GM23338 (cell line): ENCODE measurements around the gene ESPN. TPM values are rescaled to one million over a fixed set of nuclear protein-coding genes. Genes with fewer than 3 reads are reported as not detected.
A peak's percentile ranks its signal among the peaks of the same experiment; 100 is the strongest.

ENCODE experiments used
- ATAC-seq: fragments of 200-7000 bp; cut with Tn5 transposase; 3 replicates; pipeline ENCODE4 v1.9.1; 2020
- DNase-seq: peaks from one replicate; pipeline ENCODE4 v3.0.0-alpha.2; 2015; ENCODE audit warnings: low spot score
- H2AFZ ChIP-seq: fragments of 200-600 bp; sonication (generic); 2 replicates; pipeline ENCODE4 v1.8.0; 2016; ENCODE audit warnings: antibody characterized with exemption, mild to moderate bottlenecking, moderate library complexity
- H3F3A ChIP-seq: fragments of 200-600 bp; sonication (generic); replicated peaks from 2 replicates; pipeline ENCODE4 v1.8.0; 2017; ENCODE audit warnings: antibody characterized with exemption, mixed run types, low read depth
- H3K27ac ChIP-seq: fragments of 200-600 bp; sonication (generic); 2 replicates; pipeline ENCODE4 v1.6.1; 2016; ENCODE audit warnings: low read depth
- H3K27me3 ChIP-seq: fragments of 200-600 bp; sonication (generic); 2 replicates; pipeline ENCODE4 v1.8.0; 2016; ENCODE audit warnings: mild to moderate bottlenecking, mixed run types, moderate library complexity; ENCODE audit not compliant: insufficient read depth
- H3K36me3 ChIP-seq: fragments of 200-600 bp; sonication (generic); 2 replicates; pipeline ENCODE4 v1.8.0; 2016; ENCODE audit warnings: mild to moderate bottlenecking; ENCODE audit not compliant: insufficient read depth
- H3K4me1 ChIP-seq: fragments of 200-600 bp; sonication (generic); 2 replicates; pipeline ENCODE4 v1.8.0; 2016; ENCODE audit warnings: mild to moderate bottlenecking, moderate library complexity; ENCODE audit not compliant: insufficient read depth
- H3K4me2 ChIP-seq: fragments of 200-600 bp; sonication (generic); 2 replicates; pipeline ENCODE4 v1.7.1; 2017; ENCODE audit warnings: mixed run types
- H3K4me3 ChIP-seq: fragments of 200-600 bp; sonication (generic); 2 replicates; pipeline ENCODE4 v1.6.1; 2016; ENCODE audit warnings: mixed run types
- H3K79me2 ChIP-seq: fragments of 200-600 bp; sonication (generic); replicated peaks from 2 replicates; pipeline ENCODE4 v1.8.0; 2017; ENCODE audit warnings: mild to moderate bottlenecking; ENCODE audit not compliant: insufficient read depth
- H3K9me2 ChIP-seq: fragments of 200-600 bp; sonication (generic); 2 replicates; pipeline ENCODE4 v1.8.0; 2017; ENCODE audit not compliant: insufficient read depth
- H4K20me1 ChIP-seq: fragments of 200-600 bp; sonication (generic); replicated peaks from 2 replicates; pipeline ENCODE4 v1.8.0; 2017; ENCODE audit warnings: mild to moderate bottlenecking; ENCODE audit not compliant: insufficient read depth
- H3K27ac Mint-ChIP-seq: 2 replicates; pipeline ENCODE4 v1.8.0; 2020; ENCODE audit warnings: inconsistent platforms, mild to moderate bottlenecking, moderate library complexity, mixed read lengths
- H3K27me3 Mint-ChIP-seq: 3 replicates; pipeline ENCODE4 v1.8.0; 2022; ENCODE audit warnings: low read depth, mild to moderate bottlenecking, moderate library complexity, mixed read lengths, inconsistent platforms; ENCODE audit not compliant: insufficient read depth, poor library complexity
- H3K36me3 Mint-ChIP-seq: 3 replicates; pipeline ENCODE4 v1.8.0; 2021; ENCODE audit warnings: low read depth, mild to moderate bottlenecking, inconsistent platforms, moderate library complexity, mixed read lengths
- H3K4me1 Mint-ChIP-seq: 3 replicates; pipeline ENCODE4 v1.8.0; 2020; ENCODE audit warnings: mild to moderate bottlenecking, inconsistent platforms, mixed read lengths
- H3K4me3 Mint-ChIP-seq: 3 replicates; pipeline ENCODE4 v1.8.0; 2021; ENCODE audit warnings: moderate library complexity, mild to moderate bottlenecking, inconsistent platforms, mixed read lengths
- H3K9me3 Mint-ChIP-seq: 3 replicates; pipeline ENCODE4 v1.8.0; 2020; ENCODE audit warnings: moderate library complexity, mild to moderate bottlenecking, inconsistent platforms, mixed read lengths
- CREB1 ChIP-seq: fragments of 250-450 bp; sonication (Bioruptor Pico); IDR thresholded peaks from 2 replicates; pipeline ENCODE4 v1.5.0; 2020; ENCODE audit warnings: low read depth, mild to moderate bottlenecking, moderate library complexity
- CTCF ChIP-seq, 2 experiments: fragments of 200-600 bp in 1 of 2; sonication (generic) in 1 of 2; conservative IDR thresholded peaks; 2 replicates each; pipeline versions ENCODE4 v1.5.1 to v1.6.1; 2016 to 2017; ENCODE audit warnings: antibody characterized with exemption in 2 of 2, low read depth in 2 of 2, mild to moderate bottlenecking in 2 of 2, moderate library complexity in 1 of 2
- ETS1 ChIP-seq: IDR thresholded peaks from 2 replicates; pipeline ENCODE4 v1.6.1; 2016; ENCODE audit warnings: antibody characterized with exemption
- EZH2 ChIP-seq: fragments of 200-600 bp; sonication (generic); IDR thresholded peaks from one replicate; pipeline ENCODE4 v1.8.0; 2017; ENCODE audit warnings: antibody characterized with exemption, mild to moderate bottlenecking, low read depth; ENCODE audit not compliant: unreplicated experiment
- EZH2phosphoT487 ChIP-seq: fragments of 200-600 bp; sonication (generic); IDR thresholded peaks from one replicate; pipeline ENCODE4 v1.8.1; 2018; ENCODE audit warnings: antibody characterized with exemption; ENCODE audit not compliant: unreplicated experiment
- NANOG ChIP-seq: IDR thresholded peaks from 2 replicates; pipeline ENCODE4 v1.6.1; 2016; ENCODE audit warnings: antibody characterized with exemption, borderline replicate concordance
- POLR2AphosphoS5 ChIP-seq: IDR thresholded peaks from 2 replicates; pipeline ENCODE4 v1.6.1; 2016; ENCODE audit warnings: antibody characterized with exemption, low read depth
- REST ChIP-seq: IDR thresholded peaks from one replicate; pipeline ENCODE4 v1.6.1; 2018; ENCODE audit warnings: antibody characterized with exemption; ENCODE audit not compliant: unreplicated experiment
- STAT1 ChIP-seq: IDR thresholded peaks from one replicate; pipeline ENCODE4 v1.6.1; 2016; ENCODE audit warnings: antibody characterized with exemption; ENCODE audit not compliant: unreplicated experiment
- ZNF114 ChIP-seq: fragments of 250-450 bp; sonication (Bioruptor Pico); IDR thresholded peaks from 2 replicates; pipeline ENCODE4 v1.5.0; 2020; ENCODE audit warnings: mild to moderate bottlenecking, moderate library complexity
- ZNF331 ChIP-seq: fragments of 250-450 bp; sonication (Bioruptor Pico); IDR thresholded peaks from 2 replicates; pipeline ENCODE4 v1.5.0; 2020; ENCODE audit warnings: low read depth, mild to moderate bottlenecking, moderate library complexity
- polyA plus RNA-seq: library from polyadenylated mRNA; unstranded; fragments of >200 nt; fragmentation: Nextera tagmentation; extraction: Ambion mirVana; gene quantifications from 2 replicates; pipeline ENCODE4 v1.2.1, GENCODE V29; 2016
- total RNA-seq: library from RNA; depleted of rRNA; stranded (reverse); fragments of >200 nt; shearing (Covaris generic); gene quantifications from 2 replicates; pipeline ENCODE4 v1.2.3, GENCODE V29; 2014

ESPN gene
- total and polyA plus RNA-seq, 2 experiments from 2014 or later: 12.2 to 13.6 TPM

GRCh38 chr1:6496365-6496721, 71.8 kb downstream of the ESPN start (continued):
- TF ChIP-seq CREB1 (CRISPR knock-in tag) (no peak), ZNF114 (CRISPR knock-in tag) (no peak), STAT1 (no peak)

- H3K4me3 Mint-ChIP-seq: peak overlapping the region; percentile 72
- H3K36me3 ChIP-seq: no peaks in the 10 kb centered on the region
- H3F3A ChIP-seq: peaks cover 5% of the 10 kb centered on the region; the same call in 1 of the 2 replicates
- no peaks in the 10 kb centered on the region for H3K9me2 ChIP-seq
- no peak overlapping the region for H3K27ac Mint-ChIP-seq
- ATAC-seq (no peak; the same call in 2 of the 3 replicates), DNase-seq (no peak)
- H3K79me2 ChIP-seq: no peaks in the 10 kb centered on the region
- H2AFZ ChIP-seq: peak overlapping the region; percentile 69; the same call in 1 of the 2 replicates
- H3K4me1 ChIP-seq: peaks cover 23% of the 10 kb centered on the region
- H3K27ac ChIP-seq: no peak overlapping the region
- peak overlapping the region; percentile 85 for H3K4me3 ChIP-seq
- no peak for TF ChIP-seq CREB1 (CRISPR knock-in tag)
- TF ChIP-seq EZH2: peak; percentile 24
- TF ChIP-seq ETS1: no peak
- TF ChIP-seq ZNF114 (CRISPR knock-in tag): no peak
- H3K36me3 Mint-ChIP-seq: no peaks in the 10 kb centered on the region
- H3K27me3 Mint-ChIP-seq: peaks cover 38% of the 10 kb centered on the region
- H3K27me3 ChIP-seq: peaks cover 30% of the 10 kb centered on the region
- H3K4me2 ChIP-seq: peak overlapping the region; percentile 99
- peaks cover 25% of the 10 kb centered on the region for H3K4me1 Mint-ChIP-seq
- no peaks in the 10 kb centered on the region for H3K9me3 Mint-ChIP-seq
- H4K20me1 ChIP-seq: no peaks in the 10 kb centered on the region
Measured at GRCh38 chr1:6496890-6497214, 72.3 kb downstream of the ESPN start.

GRCh38 chr1:6497215-6497866, 72.8 kb downstream of the ESPN start:
- H3K4me2 ChIP-seq: peak overlapping the region; percentile 99
- no peaks in the 10 kb centered on the region for H3K9me3 Mint-ChIP-seq
- H3K79me2 ChIP-seq: no peaks in the 10 kb centered on the region
- H3K9me2 ChIP-seq: no peaks in the 10 kb centered on the region
- H3K36me3 Mint-ChIP-seq: no peaks in the 10 kb centered on the region
- no peak overlapping the region for H3K27ac ChIP-seq
- H3F3A ChIP-seq: peaks cover 2% of the 10 kb centered on the region; the same call in 1 of the 2 replicates
- 0 out of 2 replicates have a peak overlapping the region, but pooled peaks have one; percentile 43 for H2AFZ ChIP-seq
- H3K27me3 ChIP-seq: peaks cover 30% of the 10 kb centered on the region
- H3K4me3 ChIP-seq: peak overlapping the region; percentile 85
- H3K4me1 ChIP-seq: peaks cover 18% of the 10 kb centered on the region
- H4K20me1 ChIP-seq: no peaks in the 10 kb centered on the region
- peaks cover 38% of the 10 kb centered on the region for H3K27me3 Mint-ChIP-seq
- H3K4me1 Mint-ChIP-seq: peaks cover 22% of the 10 kb centered on the region
- no peaks in the 10 kb centered on the region for H3K36me3 ChIP-seq
- peak; percentile 79 for DNase-seq
- peak overlapping the region; percentile 73 for H3K4me3 Mint-ChIP-seq
- peak; percentile 37 for ATAC-seq
- no peak overlapping the region for H3K27ac Mint-ChIP-seq
- TF ChIP-seq ZNF114 (CRISPR knock-in tag): no peak
- no peak for TF ChIP-seq EZH2
- no peak for TF ChIP-seq REST
- no peak for TF ChIP-seq NANOG
- no peak for TF ChIP-seq ETS1
- no peak for TF ChIP-seq EZH2phosphoT487
- TF ChIP-seq POLR2AphosphoS5: no peak
- TF ChIP-seq CREB1 (CRISPR knock-in tag): no peak
- no peak for TF ChIP-seq ZNF331 (CRISPR knock-in tag)
- no peak for TF ChIP-seq CTCF (conservative IDR thresholded peaks at IDR 0.05; ENCODE audit: low read depth in 2 of 2)
- no peak for TF ChIP-seq STAT1
